Peyer's patch (tissue), 4 donors: ENCODE results near the gene RNF166. TPM values are rescaled to one million over a fixed set of nuclear protein-coding genes. Genes with fewer than 3 reads are reported as not detected.
A peak's percentile ranks its signal among the peaks of the same experiment; 100 is the strongest.

ENCODE experiments used
- DNase-seq, 3 donors: peaks; one replicate each; pipeline ENCODE4 v3.0.0-alpha.2; 2017 to 2019
- H3K27ac ChIP-seq, 4 donors: fragments of 200-600 bp; sonication (generic); one replicate each; pipeline ENCODE4 v1.5.1; 2016 to 2019
- H3K27me3 ChIP-seq, 2 donors: fragments of 200-600 bp; sonication (generic); one replicate each; pipeline ENCODE4 v1.5.1; 2019
- H3K36me3 ChIP-seq, 3 donors: fragments of 200-600 bp; sonication (generic); one replicate each; pipeline ENCODE4 v1.5.1; 2016 to 2019
- H3K4me1 ChIP-seq, 4 donors: fragments of 200-600 bp; sonication (generic); one replicate each; pipeline ENCODE4 v1.5.1; 2016 to 2019
- H3K4me3 ChIP-seq, 4 donors: fragments of 200-600 bp; sonication (generic); 1 replicate in 3 of 4; 2 replicates in 1 of 4; pipeline ENCODE4 v1.5.1; 2016 to 2019; ENCODE audit warnings: mild to moderate bottlenecking in 1 of 4
- H3K9me3 ChIP-seq, 4 donors: fragments of 200-600 bp; sonication (generic); one replicate each; pipeline ENCODE4 v1.5.1; 2016 to 2019; ENCODE audit warnings: mild to moderate bottlenecking in 1 of 4
- CTCF ChIP-seq, 6 experiments: fragments of 450-650 bp in 4 of 6; fragments of 200-600 bp in 2 of 6; sonication (generic) in 1 of 6; IDR thresholded peaks; one replicate each; pipeline ENCODE4 v1.5.1; 2017 to 2019; ENCODE audit warnings: antibody characterized with exemption in 6 of 6, mild to moderate bottlenecking in 3 of 6, moderate library complexity in 1 of 6
- POLR2A ChIP-seq, 2 donors: fragments of 450-650 bp; IDR thresholded peaks; one replicate each; pipeline ENCODE4 v1.5.1; 2017; ENCODE audit warnings: antibody characterized with exemption in 2 of 2, mild to moderate bottlenecking in 2 of 2, moderate library complexity in 2 of 2
- total RNA-seq, 4 donors: library from RNA; depleted of rRNA; stranded (reverse); fragments of >200 nt; gene quantifications; one replicate each; pipeline ENCODE4 v1.1.0, GENCODE V29; 2016

The RNF166 gene
- total RNA-seq, 4 donors from 2014 or later, result 14.5 to 64.4 (median 23.1) TPM

- Histone ChIP-seq H3K27ac (no peak overlapping the region), H3K4me1 (peaks cover 0 to 25% (median 9%) of the 10 kb centered on the region in 4 donors), H3K36me3 (peaks cover 0 to 43% (median 0%) of the 10 kb centered on the region in 3 donors), H3K27me3 (no peaks in the 10 kb centered on the region), H3K4me3 (no peak overlapping the region), H3K9me3 (no peaks in the 10 kb centered on the region)
- no peak for TF ChIP-seq CTCF (IDR thresholded peaks at IDR 0.05)
- TF ChIP-seq POLR2A (IDR thresholded peaks at IDR 0.05), result no peak
- DNase-seq, result no peak
These were observed 51.7 kb downstream of the RNF166 start for GRCh38 chr16:88654363-88655052.

GRCh38 chr16:88653596-88654362 lies 52.4 kb downstream of the RNF166 start:
- no peaks in the 10 kb centered on the region for H3K9me3 ChIP-seq
- no peak for DNase-seq
- H3K4me3 ChIP-seq, result no peak overlapping the region
- no peaks in the 10 kb centered on the region for H3K27me3 ChIP-seq
- H3K4me1 ChIP-seq, result peaks cover 0 to 28% (median 12%) of the 10 kb centered on the region in 4 donors
- no peak for TF ChIP-seq POLR2A (IDR thresholded peaks at IDR 0.05)
- TF ChIP-seq CTCF (IDR thresholded peaks at IDR 0.05), result no peak
- no peak overlapping the region for H3K27ac ChIP-seq
- H3K36me3 ChIP-seq, result peaks cover 0 to 43% (median 0%) of the 10 kb centered on the region in 3 donors

GRCh38 chr16:88653101-88653500 lies 53.1 kb downstream of the RNF166 start:
- DNase-seq, result no peak
- Histone ChIP-seq H3K27ac (peak overlapping the region in 1 of 4 donors; percentile 94), H3K4me1 (peaks cover 0 to 28% (median 15%) of the 10 kb centered on the region in 4 donors), H3K9me3 (no peaks in the 10 kb centered on the region), H3K4me3 (no peak overlapping the region), H3K36me3 (peaks cover 0 to 43% (median 0%) of the 10 kb centered on the region in 3 donors), H3K27me3 (no peaks in the 10 kb centered on the region)
- no peak for TF ChIP-seq CTCF (IDR thresholded peaks at IDR 0.05)
- no peak for TF ChIP-seq POLR2A (IDR thresholded peaks at IDR 0.05)

GRCh38 chr16:88652762-88653063 lies 53.5 kb downstream of the RNF166 start:
- peaks cover 0 to 40% (median 0%) of the 10 kb centered on the region in 3 donors for H3K36me3 ChIP-seq
- TF ChIP-seq POLR2A (IDR thresholded peaks at IDR 0.05) (no peak), CTCF (IDR thresholded peaks at IDR 0.05) (no peak)

GRCh38 chr16:88651989-88652761 lies 54.0 kb downstream of the RNF166 start:
- H3K4me1 ChIP-seq, result peaks cover 0 to 31% (median 22%) of the 10 kb centered on the region in 4 donors
- H3K36me3 ChIP-seq, result peaks cover 0 to 34% (median 0%) of the 10 kb centered on the region in 3 donors
- peak overlapping the region in 2 of 4 donors; percentile 77 to 87 for H3K4me3 ChIP-seq
- H3K27ac ChIP-seq, result peak overlapping the region; percentile 86 to 96 (median 92)
- H3K9me3 ChIP-seq, result no peaks in the 10 kb centered on the region
- H3K27me3 ChIP-seq, result no peaks in the 10 kb centered on the region
- TF ChIP-seq CTCF (IDR thresholded peaks at IDR 0.05), result no peak
- no peak for TF ChIP-seq POLR2A (IDR thresholded peaks at IDR 0.05)
- no peak for DNase-seq

More at GRCh38 chr16:88652762-88653063, 53.5 kb downstream of the RNF166 start:
- Histone ChIP-seq H3K4me3 (no peak overlapping the region), H3K27ac (peak overlapping the region in 3 of 4 donors; percentile 91 to 96 (median 94)), H3K9me3 (no peaks in the 10 kb centered on the region), H3K27me3 (no peaks in the 10 kb centered on the region), H3K4me1 (peaks cover 0 to 28% (median 19%) of the 10 kb centered on the region in 4 donors)
- no peak for DNase-seq
